Fibroblast of villous mesenchyme (primary cell): ENCODE results near the gene FBXO33. TPM values are rescaled to one million over a fixed set of nuclear protein-coding genes. Genes with fewer than 3 reads are reported as not detected.

ENCODE experiments used
- DNase-seq: peaks from one replicate; pipeline ENCODE4 v3.0.0-alpha.2; 2010; ENCODE audit warnings: low read depth
- H3K4me3 ChIP-seq: 2 replicates; pipeline ENCODE4 v1.5.1; 2011; ENCODE audit warnings: low read depth, mild to moderate bottlenecking, low read length
- total RNA-seq: library from RNA; depleted of rRNA; stranded (reverse); fragments of >200 nt; gene quantifications from 2 replicates; pipeline ENCODE4 v1.2.3, GENCODE V29; 2012
- TF ChIP-seq, protein P1 (sequence below): IDR thresholded peaks from 2 replicates; pipeline ENCODE4 v1.5.1; 2012; ENCODE audit warnings: low read depth, mild to moderate bottlenecking, low read length; ENCODE audit not compliant: insufficient read depth

FBXO33 gene
- total RNA-seq, 1 donor, result 19.4 TPM

GRCh38 chr14:39393289-39393688 is 38.9 kb downstream of the FBXO33 start:
- no peak overlapping the region for H3K4me3 ChIP-seq

GRCh38 chr14:39384177-39384576 is 48.1 kb downstream of the FBXO33 start:
- DNase-seq, result no peak
- TF ChIP-seq, protein P1, sequence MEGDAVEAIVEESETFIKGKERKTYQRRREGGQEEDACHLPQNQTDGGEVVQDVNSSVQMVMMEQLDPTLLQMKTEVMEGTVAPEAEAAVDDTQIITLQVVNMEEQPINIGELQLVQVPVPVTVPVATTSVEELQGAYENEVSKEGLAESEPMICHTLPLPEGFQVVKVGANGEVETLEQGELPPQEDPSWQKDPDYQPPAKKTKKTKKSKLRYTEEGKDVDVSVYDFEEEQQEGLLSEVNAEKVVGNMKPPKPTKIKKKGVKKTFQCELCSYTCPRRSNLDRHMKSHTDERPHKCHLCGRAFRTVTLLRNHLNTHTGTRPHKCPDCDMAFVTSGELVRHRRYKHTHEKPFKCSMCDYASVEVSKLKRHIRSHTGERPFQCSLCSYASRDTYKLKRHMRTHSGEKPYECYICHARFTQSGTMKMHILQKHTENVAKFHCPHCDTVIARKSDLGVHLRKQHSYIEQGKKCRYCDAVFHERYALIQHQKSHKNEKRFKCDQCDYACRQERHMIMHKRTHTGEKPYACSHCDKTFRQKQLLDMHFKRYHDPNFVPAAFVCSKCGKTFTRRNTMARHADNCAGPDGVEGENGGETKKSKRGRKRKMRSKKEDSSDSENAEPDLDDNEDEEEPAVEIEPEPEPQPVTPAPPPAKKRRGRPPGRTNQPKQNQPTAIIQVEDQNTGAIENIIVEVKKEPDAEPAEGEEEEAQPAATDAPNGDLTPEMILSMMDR, result no peak

More at GRCh38 chr14:39393289-39393688, 38.9 kb downstream of the FBXO33 start:
- DNase-seq, result no peak
- TF ChIP-seq, protein P1, result no peak

GRCh38 chr14:39383741-39384140 is 48.5 kb downstream of the FBXO33 start:
- no peak for DNase-seq
- H3K4me3 ChIP-seq, result no peak overlapping the region
- TF ChIP-seq, protein P1, result no peak

More at GRCh38 chr14:39384177-39384576, 48.1 kb downstream of the FBXO33 start:
- H3K4me3 ChIP-seq, result no peak overlapping the region

GRCh38 chr14:39383026-39383660 is 49.1 kb downstream of the FBXO33 start:
- no peak overlapping the region for H3K4me3 ChIP-seq
- no peak for DNase-seq
- TF ChIP-seq, protein P1, result no peak

GRCh38 chr14:39382463-39382862 is 49.8 kb downstream of the FBXO33 start:
- TF ChIP-seq, protein P1, result no peak
- no peak overlapping the region for H3K4me3 ChIP-seq
- DNase-seq, result no peak

DNA sequence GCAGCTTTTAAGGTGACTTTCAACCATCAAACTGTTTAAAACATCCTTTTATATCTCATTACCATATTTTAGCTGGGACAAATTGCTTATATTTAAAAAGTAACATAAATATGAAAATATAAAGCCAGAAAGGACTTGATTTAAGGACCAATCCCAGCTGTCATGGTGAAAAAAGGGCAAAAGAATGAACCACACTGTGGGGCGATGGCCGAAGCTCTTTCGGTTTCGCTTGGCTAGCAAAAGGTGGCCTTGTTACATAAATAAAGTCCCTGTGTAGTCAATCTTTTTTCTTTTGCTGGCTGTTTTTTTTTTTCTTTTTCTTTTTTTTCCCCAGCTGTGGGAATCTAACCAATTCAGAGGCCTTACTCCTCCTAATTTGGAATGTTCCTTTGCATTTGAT is 50.9 kb downstream of the FBXO33 start:
- no peak for DNase-seq
- TF ChIP-seq, protein P1, result no peak
- no peak overlapping the region for H3K4me3 ChIP-seq

DNA sequence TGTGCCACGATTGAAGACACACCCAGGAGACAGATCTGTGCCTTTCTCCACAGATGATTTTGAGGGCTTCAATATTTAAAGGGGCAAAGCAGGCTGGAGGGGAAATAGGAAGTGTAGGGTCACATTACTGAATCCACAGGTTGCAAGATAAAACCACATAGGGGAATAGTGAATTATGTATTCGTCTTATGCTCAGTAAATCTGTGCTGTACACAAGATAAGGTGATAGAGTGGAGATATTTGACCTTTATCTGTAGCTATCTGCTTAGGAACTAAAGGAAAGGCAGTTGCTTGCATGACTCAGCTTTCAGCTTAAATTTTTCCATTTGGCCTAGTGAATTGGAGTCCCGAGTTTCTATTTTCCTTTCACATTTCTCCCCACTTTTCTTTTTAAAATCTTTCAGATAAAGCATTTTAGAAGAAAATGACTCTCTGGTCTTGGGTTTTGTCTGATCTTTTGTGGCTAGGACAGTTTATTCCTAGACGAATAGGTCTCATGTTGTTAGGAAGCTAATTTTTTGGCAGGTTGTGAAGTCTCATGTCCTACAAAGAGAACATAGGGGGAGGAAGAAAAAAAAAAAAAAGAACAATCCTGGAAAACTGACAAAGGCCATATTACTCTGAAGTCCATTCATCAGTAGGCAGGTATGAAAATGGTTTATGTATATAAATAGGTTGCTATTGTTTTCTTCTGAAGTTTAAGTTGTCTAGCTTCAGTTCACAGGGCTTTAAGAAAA is 55.4 kb downstream of the FBXO33 start:
- TF ChIP-seq, protein P1, result no peak
- H3K4me3 ChIP-seq, result no peak overlapping the region
- peak; percentile 67 for DNase-seq
